ENCODE measurements around the gene TIMM50.

Gene TIMM50

DNA sequence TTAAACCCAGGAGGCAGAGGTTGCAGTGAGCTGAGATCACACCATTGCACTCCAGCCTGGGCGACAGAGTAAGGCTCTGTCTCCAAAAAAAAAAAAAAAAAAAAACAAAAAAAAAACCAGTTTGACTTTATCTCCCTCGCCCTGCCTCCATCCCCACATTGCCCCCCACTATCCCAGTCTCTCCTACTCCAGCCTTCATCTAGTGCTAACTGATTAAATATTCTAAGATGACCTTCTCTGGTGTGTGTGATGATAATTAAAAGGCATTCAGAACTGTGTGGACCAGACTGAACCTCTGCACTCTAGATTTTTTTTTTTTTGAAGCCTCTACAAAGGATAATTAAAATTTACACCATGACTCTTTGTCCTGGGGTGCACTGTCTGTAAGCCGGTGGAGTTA, 12.2 kb downstream of the TIMM50 start:
- Histone ChIP-seq H2BK5ac (ENCODE audit: low read length) (no peak overlapping the region), H3K56ac (ENCODE audit: low read length) (no peak overlapping the region), H3K36me3 (ENCODE audit: control insufficient read depth, insufficient read depth, low read length) (peaks cover 5% of the 10 kb centered on the region), H3K18ac (ENCODE audit: low read length) (no peak overlapping the region), H3K4me3 (ENCODE audit: low read length) (no peak overlapping the region), H3K79me2 (ENCODE audit: control insufficient read depth, insufficient read depth, low read length) (no peaks in the 10 kb centered on the region), H3K79me1 (ENCODE audit: low read length) (no peaks in the 10 kb centered on the region), H3K23ac (ENCODE audit: low read length) (no peak overlapping the region), H3K27me3 (ENCODE audit: insufficient read depth, low read length, poor library complexity) (no peaks in the 10 kb centered on the region), H2AK5ac (ENCODE audit: low read length) (no peak overlapping the region), H3K4me2 (ENCODE audit: low read length) (no peak overlapping the region), H4K5ac (ENCODE audit: low read length) (no peak overlapping the region), H3K4me1 (ENCODE audit: control insufficient read depth, low read depth, low read length) (no peaks in the 10 kb centered on the region), H2BK120ac (ENCODE audit: low read depth, low read length) (no peak overlapping the region), H3K9ac (ENCODE audit: low read length) (no peak overlapping the region), H4K8ac (ENCODE audit: low read depth, low read length) (no peak overlapping the region), H2BK15ac (replicated peaks; ENCODE audit: low read depth) (no peak overlapping the region), H3K4ac (ENCODE audit: low read depth, low read length) (no peak overlapping the region), H3K27ac (ENCODE audit: low read depth, low read length) (peak overlapping the region; percentile 24)
- WGBS (ENCODE audit: extremely low coverage, insufficient coverage, low lambda C conversion rate): no CpG with 5 or more reads among the region's 3 CpGs
- no peak for DNase-seq

DNA sequence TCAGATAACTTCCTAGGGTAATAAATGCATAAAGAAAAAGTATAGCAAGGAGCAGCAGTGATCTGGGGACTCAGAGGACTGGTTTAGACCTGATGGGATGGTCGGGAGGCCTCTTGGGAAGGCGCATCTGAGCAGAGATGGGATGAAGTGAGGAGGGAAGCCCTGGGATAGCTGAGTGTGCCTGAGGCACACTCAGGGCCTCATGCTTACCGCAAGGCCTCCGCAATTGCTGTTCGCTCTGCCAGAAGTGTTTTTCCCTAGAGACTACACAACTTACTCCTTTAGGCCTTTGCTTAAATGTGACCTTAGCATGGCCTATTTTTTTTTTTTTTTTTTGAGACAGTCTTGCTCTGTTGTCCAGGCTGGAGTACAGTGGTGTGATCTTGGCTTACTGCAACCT, 14.0 kb downstream of the TIMM50 start:
- Histone ChIP-seq H3K79me1 (ENCODE audit: low read length) (no peaks in the 10 kb centered on the region), H4K5ac (ENCODE audit: low read length) (no peak overlapping the region), H3K4ac (ENCODE audit: low read depth, low read length) (no peak overlapping the region), H4K8ac (ENCODE audit: low read depth, low read length) (no peak overlapping the region), H3K9ac (ENCODE audit: low read length) (no peak overlapping the region), H2BK5ac (ENCODE audit: low read length) (no peak overlapping the region), H3K4me3 (ENCODE audit: low read length) (no peak overlapping the region), H3K36me3 (ENCODE audit: control insufficient read depth, insufficient read depth, low read length) (no peaks in the 10 kb centered on the region), H3K56ac (ENCODE audit: low read length) (no peak overlapping the region), H3K79me2 (ENCODE audit: control insufficient read depth, insufficient read depth, low read length) (no peaks in the 10 kb centered on the region), H3K27ac (ENCODE audit: low read depth, low read length) (no peak overlapping the region), H3K18ac (ENCODE audit: low read length) (no peak overlapping the region), H3K23ac (ENCODE audit: low read length) (no peak overlapping the region), H2AK5ac (ENCODE audit: low read length) (no peak overlapping the region), H2BK15ac (replicated peaks; ENCODE audit: low read depth) (no peak overlapping the region), H2BK120ac (ENCODE audit: low read depth, low read length) (no peak overlapping the region), H3K27me3 (ENCODE audit: insufficient read depth, low read length, poor library complexity) (peaks cover 12% of the 10 kb centered on the region), H3K4me1 (ENCODE audit: control insufficient read depth, low read depth, low read length) (no peaks in the 10 kb centered on the region), H3K4me2 (ENCODE audit: low read length) (no peak overlapping the region)
- no peak for DNase-seq
- WGBS (ENCODE audit: extremely low coverage, insufficient coverage, low lambda C conversion rate): no CpG with 5 or more reads among the region's 5 CpGs

DNA sequence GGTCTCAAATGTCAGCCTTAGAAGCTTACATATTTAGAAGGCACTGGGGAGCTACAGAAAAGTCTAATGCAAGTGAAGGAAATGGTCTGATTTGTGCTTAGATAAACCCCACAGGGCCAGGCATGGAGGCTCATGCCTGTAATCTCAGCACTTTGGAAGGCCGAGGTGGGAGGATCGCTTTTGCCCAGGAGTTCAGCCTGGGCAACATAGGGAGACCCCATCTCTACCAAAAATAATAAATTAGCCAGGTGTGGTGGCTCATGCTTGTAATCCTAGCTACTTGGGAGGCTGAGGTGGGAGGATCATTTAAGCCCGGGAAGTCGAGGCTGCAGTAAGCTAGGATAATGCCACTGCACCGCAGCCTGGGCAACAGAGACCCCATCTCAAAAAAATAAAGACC, 15.4 kb downstream of the TIMM50 start:
- Histone ChIP-seq H3K79me1 (ENCODE audit: low read length) (no peaks in the 10 kb centered on the region), H3K56ac (ENCODE audit: low read length) (no peak overlapping the region), H3K36me3 (ENCODE audit: control insufficient read depth, insufficient read depth, low read length) (no peaks in the 10 kb centered on the region), H2BK15ac (replicated peaks; ENCODE audit: low read depth) (no peak overlapping the region), H3K23ac (ENCODE audit: low read length) (no peak overlapping the region), H3K18ac (ENCODE audit: low read length) (no peak overlapping the region), H2BK5ac (ENCODE audit: low read length) (no peak overlapping the region), H3K9ac (ENCODE audit: low read length) (no peak overlapping the region), H3K79me2 (ENCODE audit: control insufficient read depth, insufficient read depth, low read length) (no peaks in the 10 kb centered on the region), H3K27me3 (ENCODE audit: insufficient read depth, low read length, poor library complexity) (peaks cover 17% of the 10 kb centered on the region), H3K4ac (ENCODE audit: low read depth, low read length) (no peak overlapping the region), H2AK5ac (ENCODE audit: low read length) (no peak overlapping the region), H3K4me2 (ENCODE audit: low read length) (no peak overlapping the region), H2BK120ac (ENCODE audit: low read depth, low read length) (no peak overlapping the region), H4K5ac (ENCODE audit: low read length) (no peak overlapping the region), H4K8ac (ENCODE audit: low read depth, low read length) (no peak overlapping the region), H3K4me3 (ENCODE audit: low read length) (no peak overlapping the region), H3K27ac (ENCODE audit: low read depth, low read length) (no peak overlapping the region), H3K4me1 (ENCODE audit: control insufficient read depth, low read depth, low read length) (no peaks in the 10 kb centered on the region)
- no CpG with 5 or more reads among the region's 5 CpGs for WGBS (ENCODE audit: extremely low coverage, insufficient coverage, low lambda C conversion rate)
- no peak for DNase-seq

DNA sequence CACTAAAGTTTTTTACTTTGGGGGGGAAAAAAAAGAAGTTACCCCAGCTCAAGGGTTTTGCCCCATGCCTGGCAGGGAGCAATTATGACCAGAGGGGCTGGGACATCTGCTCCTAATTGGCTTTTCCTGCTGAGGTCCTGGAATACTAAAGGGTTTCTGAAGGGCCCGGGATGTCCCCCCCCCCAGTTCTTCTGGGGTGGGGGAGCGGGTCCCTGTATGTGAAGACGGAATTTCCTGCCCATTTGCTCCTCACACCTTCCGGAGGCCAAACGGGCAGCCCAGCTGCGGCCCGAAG, 17.0 kb downstream of the TIMM50 start:
- Histone ChIP-seq H3K4me3 (ENCODE audit: low read length) (no peak overlapping the region), H3K27ac (ENCODE audit: low read depth, low read length) (no peak overlapping the region), H3K27me3 (ENCODE audit: insufficient read depth, low read length, poor library complexity) (peaks cover 17% of the 10 kb centered on the region), H2AK5ac (ENCODE audit: low read length) (no peak overlapping the region), H3K4me1 (ENCODE audit: control insufficient read depth, low read depth, low read length) (no peaks in the 10 kb centered on the region), H3K79me1 (ENCODE audit: low read length) (no peaks in the 10 kb centered on the region), H3K4me2 (ENCODE audit: low read length) (no peak overlapping the region), H2BK5ac (ENCODE audit: low read length) (no peak overlapping the region), H3K4ac (ENCODE audit: low read depth, low read length) (no peak overlapping the region), H3K23ac (ENCODE audit: low read length) (no peak overlapping the region), H2BK15ac (replicated peaks; ENCODE audit: low read depth) (no peak overlapping the region), H3K18ac (ENCODE audit: low read length) (peak overlapping the region; percentile 64), H4K8ac (ENCODE audit: low read depth, low read length) (no peak overlapping the region), H4K5ac (ENCODE audit: low read length) (no peak overlapping the region), H3K79me2 (ENCODE audit: control insufficient read depth, insufficient read depth, low read length) (no peaks in the 10 kb centered on the region), H2BK120ac (ENCODE audit: low read depth, low read length) (no peak overlapping the region), H3K56ac (ENCODE audit: low read length) (no peak overlapping the region), H3K9ac (ENCODE audit: low read length) (no peak overlapping the region), H3K36me3 (ENCODE audit: control insufficient read depth, insufficient read depth, low read length) (no peaks in the 10 kb centered on the region)
- DNase-seq: peak; percentile 94
- no CpG with 5 or more reads among the region's 7 CpGs for WGBS (ENCODE audit: extremely low coverage, insufficient coverage, low lambda C conversion rate)

DNA sequence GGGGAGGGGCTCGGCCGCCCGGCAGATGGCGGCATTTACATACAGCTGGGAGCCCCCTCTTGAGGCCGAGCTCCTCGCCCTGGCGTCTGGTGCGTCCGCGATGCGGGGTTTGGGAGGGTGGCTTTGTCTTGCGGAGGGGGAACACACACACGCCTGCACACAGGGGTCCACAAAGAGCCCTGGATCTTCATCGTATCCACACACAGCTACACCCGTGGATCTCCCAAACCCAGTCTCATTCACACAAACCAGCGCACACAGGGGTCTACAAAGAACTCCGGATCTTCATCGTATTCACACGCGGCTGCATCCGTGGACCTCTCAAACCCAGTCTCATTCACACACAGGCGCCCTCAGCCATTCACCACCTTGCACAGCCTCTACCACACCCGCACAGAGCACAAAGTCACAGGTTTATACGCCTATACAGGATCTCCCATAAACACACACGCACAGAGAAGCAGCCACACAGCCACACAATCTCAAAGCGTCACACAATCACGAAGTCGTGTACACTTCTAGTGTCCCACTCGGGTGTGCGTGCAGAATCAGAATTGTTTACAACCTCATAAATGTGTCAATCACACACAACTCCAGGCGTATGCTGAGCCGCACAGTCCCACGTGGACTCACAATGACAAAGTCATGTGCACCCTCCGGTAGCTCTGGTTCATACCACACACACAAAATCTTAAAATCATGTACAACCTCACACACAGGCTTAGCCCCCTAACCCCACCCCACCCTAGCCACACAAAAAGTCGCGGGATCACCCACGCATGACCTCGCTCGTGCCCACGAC, 17.6 kb downstream of the TIMM50 start:
- H3K4me2 ChIP-seq (ENCODE audit: low read length): peak overlapping the region; percentile 55
- H3K36me3 ChIP-seq (ENCODE audit: control insufficient read depth, insufficient read depth, low read length): no peaks in the 10 kb centered on the region
- no peak overlapping the region for H3K27ac ChIP-seq (ENCODE audit: low read depth, low read length)
- no peak overlapping the region for H3K23ac ChIP-seq (ENCODE audit: low read length)
- H3K9ac ChIP-seq (ENCODE audit: low read length): peak overlapping the region; percentile 63
- H3K27me3 ChIP-seq (ENCODE audit: insufficient read depth, low read length, poor library complexity): peaks cover 17% of the 10 kb centered on the region
- WGBS (ENCODE audit: extremely low coverage, insufficient coverage, low lambda C conversion rate): no CpG with 5 or more reads among the region's 40 CpGs
- H3K18ac ChIP-seq (ENCODE audit: low read length): peak overlapping the region; percentile 60
- H2BK5ac ChIP-seq (ENCODE audit: low read length): peak overlapping the region; percentile 1
- H3K56ac ChIP-seq (ENCODE audit: low read length): peak overlapping the region; percentile 85
- no peak overlapping the region for H4K8ac ChIP-seq (ENCODE audit: low read depth, low read length)
- H2BK15ac ChIP-seq (replicated peaks; ENCODE audit: low read depth): no peak overlapping the region
- H3K79me2 ChIP-seq (ENCODE audit: control insufficient read depth, insufficient read depth, low read length): no peaks in the 10 kb centered on the region
- H3K4ac ChIP-seq (ENCODE audit: low read depth, low read length): no peak overlapping the region
- peak overlapping the region; percentile 73 for H2AK5ac ChIP-seq (ENCODE audit: low read length)
- H4K5ac ChIP-seq (ENCODE audit: low read length): no peak overlapping the region
- H3K4me3 ChIP-seq (ENCODE audit: low read length): peak overlapping the region; percentile 36
- H2BK120ac ChIP-seq (ENCODE audit: low read depth, low read length): no peak overlapping the region
- no peaks in the 10 kb centered on the region for H3K4me1 ChIP-seq (ENCODE audit: control insufficient read depth, low read depth, low read length)
- H3K79me1 ChIP-seq (ENCODE audit: low read length): no peaks in the 10 kb centered on the region
- DNase-seq: no peak
